CD4-positive, alpha-beta T cell treated with Interleukin-2 at 100 ng/mL for 4 hours (primary cell): ENCODE measurements around the gene DCAF10.
"Not testable (repeated sequence)": the region's sequence is repeated elsewhere in the genome, so short reads cannot be mapped to it uniquely, and the experiment has no call there.

Experiments used
- DNase-seq: peaks from one replicate; pipeline ENCODE4 v3.0.0-alpha.2; 2020; ENCODE audit warnings: low spot score

Gene DCAF10, protein sequence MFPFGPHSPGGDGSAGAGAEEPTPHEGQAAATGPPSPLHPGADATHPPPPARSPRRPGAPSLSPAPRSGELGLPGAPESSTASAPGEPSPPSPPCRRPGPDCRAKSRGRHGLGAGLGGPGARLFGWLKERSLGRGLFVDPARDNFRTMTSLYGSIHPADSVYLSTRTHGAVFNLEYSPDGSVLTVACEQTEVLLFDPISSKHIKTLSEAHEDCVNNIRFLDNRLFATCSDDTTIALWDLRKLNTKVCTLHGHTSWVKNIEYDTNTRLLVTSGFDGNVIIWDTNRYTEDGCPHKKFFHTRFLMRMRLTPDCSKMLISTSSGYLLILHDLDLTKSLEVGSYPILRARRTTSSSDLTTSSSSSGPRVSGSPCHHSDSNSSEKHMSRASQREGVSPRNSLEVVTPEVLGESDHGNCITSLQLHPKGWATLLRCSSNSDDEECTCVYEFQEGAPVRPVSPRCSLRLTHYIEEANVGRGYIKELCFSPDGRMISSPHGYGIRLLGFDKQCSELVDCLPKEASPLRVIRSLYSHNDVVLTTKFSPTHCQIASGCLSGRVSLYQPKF

GRCh38 chr9:37800631-37801286, at the start of gene DCAF10:
Gene DCAF10, plus strand, starts transcription at chr9:37800797. Its CDS starts 70 bp downstream, at chr9:37800867.
- DNase-seq: peak; percentile 89

DNA sequence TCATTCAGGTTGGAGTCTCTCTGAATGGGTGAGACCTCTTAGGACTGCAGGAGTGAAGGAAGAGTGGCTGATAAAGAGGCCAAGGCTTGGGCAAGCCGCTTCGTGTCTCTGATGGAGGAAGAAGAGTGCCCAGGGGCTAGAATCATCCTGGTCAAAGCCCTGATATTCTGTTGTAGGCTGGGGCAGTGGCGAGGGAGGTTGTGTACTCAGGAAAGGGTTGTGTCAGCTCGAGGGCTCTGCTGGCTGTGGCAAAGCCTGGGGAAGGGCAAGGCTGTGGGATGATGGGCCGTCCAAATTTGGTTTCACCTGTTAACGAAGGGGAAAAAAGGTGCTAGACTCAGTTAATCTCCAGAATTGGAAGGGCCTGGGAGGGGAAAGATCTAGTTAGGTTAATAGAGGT, 49.4 kb upstream of the DCAF10 start:
- no peak for DNase-seq

DNA sequence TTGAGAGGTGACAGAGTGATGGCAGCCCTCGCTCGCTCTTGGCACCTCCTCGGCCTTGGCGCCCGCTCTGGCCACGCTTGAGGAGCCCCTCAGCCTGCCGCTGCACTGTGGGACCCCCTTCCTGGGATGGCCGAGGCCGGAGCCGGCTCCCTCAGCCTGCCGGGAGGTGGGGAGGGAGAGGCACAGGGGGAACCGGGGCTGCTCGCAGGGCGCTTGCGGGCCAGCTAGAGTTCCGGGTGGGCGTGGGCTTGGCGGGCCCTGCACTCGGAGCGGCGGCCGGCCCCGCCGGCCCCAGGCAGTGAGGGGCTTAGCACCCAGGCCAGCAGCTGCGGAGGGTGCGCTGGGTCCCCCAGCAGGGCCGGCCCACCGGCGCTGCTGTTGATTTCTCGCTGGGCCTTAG, 48.9 kb upstream of the DCAF10 start:
- DNase-seq: not testable (repeated sequence)

- not testable (repeated sequence) for DNase-seq
These were observed 48.5 kb upstream of the DCAF10 start for GRCh38 chr9:37752112-37752511.

DNA sequence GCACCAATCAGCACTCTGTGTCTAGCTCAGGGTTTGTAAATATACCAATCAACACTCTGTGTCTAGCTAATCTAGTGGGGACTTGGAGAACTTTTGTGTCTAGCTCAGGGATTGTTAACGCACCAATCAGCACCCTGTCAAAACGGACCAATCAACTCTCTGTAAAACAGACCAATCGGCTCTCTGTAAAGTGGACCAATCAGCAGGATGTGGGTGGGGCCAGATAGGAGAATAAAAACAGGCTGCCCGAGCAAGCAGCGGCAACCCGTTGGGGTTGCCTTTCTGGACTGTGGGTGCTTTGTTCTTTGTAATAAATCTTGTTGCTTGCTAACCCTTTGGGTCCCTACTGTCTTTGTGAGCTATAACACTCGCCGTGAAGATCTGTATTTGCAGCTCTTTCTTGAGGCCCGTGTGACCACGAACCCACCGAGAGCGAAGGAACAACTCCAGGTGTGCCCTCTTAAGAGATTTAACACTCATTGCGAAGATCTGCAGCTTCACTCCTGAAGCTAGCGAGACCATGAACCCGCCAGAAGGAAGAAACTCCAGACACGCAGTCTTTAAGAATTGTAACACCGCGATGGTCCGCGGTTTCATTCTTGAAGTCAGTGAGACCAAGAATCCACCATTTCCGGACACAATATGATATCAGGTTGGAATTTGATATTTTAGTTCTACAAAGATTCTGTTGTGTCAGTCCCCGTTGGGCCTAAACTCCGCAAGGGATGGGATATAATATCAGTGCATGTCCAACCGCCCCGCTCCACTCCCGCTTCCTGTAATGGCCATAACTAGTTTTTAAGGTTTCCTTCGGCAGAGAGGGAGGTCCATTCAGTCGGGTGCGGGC, 47.7 kb upstream of the DCAF10 start:
- DNase-seq: no peak

DNA sequence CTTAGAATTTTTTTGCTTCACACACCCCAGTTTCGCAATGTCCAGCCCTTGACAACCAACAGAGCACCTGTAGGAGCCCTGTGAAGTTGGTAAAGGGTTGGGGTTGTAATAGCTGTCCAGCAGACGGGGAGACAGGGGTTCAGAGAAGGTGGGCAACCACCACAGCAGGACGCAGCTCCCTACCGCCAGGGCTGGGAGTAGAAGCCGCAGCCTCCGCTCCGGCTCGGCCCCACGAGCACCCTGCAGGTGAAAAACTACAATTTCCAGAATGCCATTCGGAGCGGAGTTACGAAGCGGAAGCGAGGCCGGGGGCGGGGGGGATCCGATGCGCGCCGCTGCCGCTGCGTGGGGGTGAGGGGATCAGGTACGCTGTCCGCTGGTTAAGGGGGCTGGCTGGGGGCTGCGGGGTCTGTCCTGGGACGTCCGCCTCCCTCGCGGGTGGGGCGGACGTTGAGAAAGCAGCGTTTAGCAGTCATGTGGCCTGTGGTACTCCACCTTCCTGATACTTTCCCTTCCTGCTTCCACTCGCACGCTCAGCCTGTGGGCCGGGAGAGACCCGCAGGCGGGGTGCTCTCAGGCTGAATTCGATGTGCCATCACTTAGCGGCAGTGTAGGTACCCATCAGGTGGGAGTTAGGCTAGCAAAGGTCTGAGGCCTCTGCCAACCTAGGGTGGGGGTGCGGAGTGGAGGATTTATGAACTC, 47.0 kb upstream of the DCAF10 start, which contains the start of gene TRMT10B:
TRMT10B (plus strand) TSS at position 317 of the 702 bp plus-strand sequence. CDS start 8,127 bp downstream, outside the sequence.
- DNase-seq: peak; percentile 66

- no peak for DNase-seq
These were observed 41.9 kb upstream of the DCAF10 start for GRCh38 chr9:37758747-37759146.

- no peak for DNase-seq
These were observed 40.0 kb upstream of the DCAF10 start for GRCh38 chr9:37760416-37761161.

DNA sequence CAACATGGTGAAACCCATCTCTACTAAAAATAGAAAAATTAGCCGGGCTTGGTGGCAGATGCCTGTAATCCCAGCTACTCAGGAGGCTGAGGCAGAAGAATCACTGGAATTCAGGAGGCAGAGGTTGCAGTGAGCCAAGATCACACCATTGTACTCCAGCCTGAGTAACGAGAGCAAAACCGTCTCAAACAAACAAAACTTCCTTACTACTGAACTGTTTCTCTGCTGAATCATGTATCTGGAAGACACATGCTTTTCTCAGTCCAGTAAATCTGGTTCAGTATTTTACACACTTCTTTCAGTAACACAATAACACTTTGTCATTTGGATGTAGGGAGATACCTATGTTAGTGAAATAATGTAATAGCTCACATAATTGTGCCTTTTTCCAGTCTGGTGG, 39.1 kb upstream of the DCAF10 start:
- DNase-seq: no peak

DNA sequence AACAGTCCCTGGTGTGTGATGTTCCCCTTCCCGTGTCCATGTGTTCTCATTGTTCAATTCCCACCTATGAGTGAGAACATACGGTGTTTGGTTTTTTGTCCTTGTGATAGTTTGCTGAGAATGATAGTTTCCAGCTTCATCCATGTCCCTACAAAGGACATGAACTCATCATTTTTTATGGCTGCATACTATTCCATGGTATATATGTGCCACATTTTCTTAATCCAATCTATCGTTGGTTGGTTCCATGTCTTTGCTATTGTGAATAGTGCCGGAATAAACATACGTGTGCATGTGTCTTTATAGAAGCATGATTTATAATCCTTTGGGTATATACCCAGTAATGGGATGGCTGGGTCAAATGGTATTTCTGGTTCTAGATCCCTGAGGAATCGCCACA, 35.3 kb upstream of the DCAF10 start:
- DNase-seq: not testable (repeated sequence)

DNA sequence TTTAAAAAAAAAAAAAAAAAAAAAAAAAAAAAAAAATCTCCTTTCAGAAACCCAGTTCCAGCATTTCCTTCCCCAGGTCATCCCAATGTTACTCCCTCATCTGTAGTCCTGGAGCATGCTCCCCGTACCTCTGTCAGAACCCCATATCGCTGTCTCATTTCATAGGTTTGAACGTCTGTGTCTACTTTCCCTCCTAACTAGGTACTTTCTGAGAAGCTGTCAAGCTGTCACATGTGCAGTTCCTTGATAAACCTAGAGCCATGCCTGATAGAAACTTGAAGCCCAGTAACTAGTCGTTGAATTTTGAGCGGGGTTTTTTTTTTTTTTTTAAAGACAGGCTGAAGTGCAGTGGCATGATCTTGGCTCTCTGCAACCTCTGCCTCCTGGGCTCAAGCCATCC, 31.3 kb upstream of the DCAF10 start:
- no peak for DNase-seq

DNA sequence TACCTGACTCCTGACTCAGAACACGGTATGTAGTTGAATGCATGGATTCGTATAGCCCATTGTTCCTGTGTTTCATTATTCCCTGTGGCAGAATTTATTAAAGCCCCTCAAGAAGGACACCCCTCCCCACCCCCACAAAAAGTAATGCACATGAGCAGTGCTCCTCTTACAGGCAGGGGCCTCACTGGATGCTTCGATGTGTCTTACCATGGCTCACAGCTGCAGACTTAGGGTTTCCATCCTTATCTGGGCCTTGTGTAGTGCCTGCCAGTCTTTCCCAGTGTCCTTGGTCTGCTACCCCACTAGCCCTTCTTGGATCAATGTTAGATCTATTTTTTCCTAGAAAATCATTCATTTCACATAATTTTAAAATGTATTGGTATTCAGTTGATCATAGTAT, 30.6 kb upstream of the DCAF10 start:
- DNase-seq: no peak

GRCh38 chr9:37775216-37775919, 25.2 kb upstream of the DCAF10 start:
- DNase-seq: no peak

GRCh38 chr9:37776328-37776727, 24.3 kb upstream of the DCAF10 start:
- DNase-seq: no peak

GRCh38 chr9:37778534-37778933, 22.1 kb upstream of the DCAF10 start:
- no peak for DNase-seq

DNA sequence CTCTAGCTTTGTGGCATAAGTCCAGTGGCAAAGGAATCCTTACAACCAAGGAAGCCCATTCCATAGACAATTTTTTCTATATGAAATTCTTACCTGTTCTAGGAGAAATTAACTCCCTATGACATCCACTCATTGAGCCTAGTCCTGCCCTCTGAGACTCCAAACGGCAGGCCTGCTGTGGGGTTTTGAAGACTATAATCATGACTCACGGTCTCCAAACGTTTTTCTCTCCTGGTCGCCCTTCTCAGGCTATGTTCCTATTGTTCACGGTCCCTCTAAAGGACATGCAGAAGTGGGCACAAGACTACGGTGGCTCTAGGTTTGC, 16.3 kb upstream of the DCAF10 start:
- DNase-seq: no peak

- DNase-seq: peak; percentile 84
These were observed 15.7 kb upstream of the DCAF10 start, which contains the start of gene EXOSC3 for GRCh38 chr9:37784616-37785483. Gene EXOSC3, minus strand, starts transcription at chr9:37785064. Its CDS starts 20 bp downstream, at chr9:37785044.

DNA sequence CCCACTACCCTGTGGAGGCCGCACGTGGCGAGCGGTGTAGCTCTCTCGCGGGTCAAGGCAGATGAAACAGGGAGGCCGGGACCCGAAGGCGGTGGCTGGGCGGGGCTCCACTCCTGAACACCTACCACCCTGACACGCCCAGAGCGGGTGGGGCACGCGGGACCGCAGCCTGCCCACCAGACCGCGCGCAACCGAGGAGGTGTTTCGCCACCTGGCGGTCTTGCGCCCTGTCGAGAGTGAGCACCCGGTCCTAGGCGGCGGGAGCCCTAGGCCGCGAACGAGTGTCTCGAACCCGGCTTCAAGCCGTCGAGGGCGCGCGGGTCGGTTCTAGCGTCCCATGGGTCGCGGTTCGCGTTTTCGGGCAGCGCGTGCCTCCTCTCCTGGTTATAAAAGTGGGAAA, 13.5 kb upstream of the DCAF10 start:
- no peak for DNase-seq

DNA sequence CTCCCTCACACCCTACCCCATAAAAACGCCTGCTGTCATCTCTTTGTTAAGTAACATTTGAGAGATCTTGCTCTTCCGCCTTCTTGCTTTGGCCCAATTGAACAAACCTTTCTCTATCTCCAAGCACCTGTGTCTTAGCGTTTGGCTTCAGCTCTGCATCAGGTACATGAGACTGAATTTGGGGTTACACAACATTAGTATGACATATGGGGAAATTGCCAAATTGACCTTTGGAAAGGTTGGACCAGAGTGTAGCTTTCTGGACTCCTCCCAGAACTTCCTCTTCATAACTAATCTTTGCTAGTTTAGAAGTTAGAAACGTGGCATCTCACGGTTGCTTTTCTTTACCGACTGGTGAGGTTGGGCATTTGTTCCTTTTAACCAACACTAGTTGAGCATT, 12.3 kb upstream of the DCAF10 start:
- no peak for DNase-seq
